ENCODE measurements around the gene PSMB2.

Gene PSMB2

DNA sequence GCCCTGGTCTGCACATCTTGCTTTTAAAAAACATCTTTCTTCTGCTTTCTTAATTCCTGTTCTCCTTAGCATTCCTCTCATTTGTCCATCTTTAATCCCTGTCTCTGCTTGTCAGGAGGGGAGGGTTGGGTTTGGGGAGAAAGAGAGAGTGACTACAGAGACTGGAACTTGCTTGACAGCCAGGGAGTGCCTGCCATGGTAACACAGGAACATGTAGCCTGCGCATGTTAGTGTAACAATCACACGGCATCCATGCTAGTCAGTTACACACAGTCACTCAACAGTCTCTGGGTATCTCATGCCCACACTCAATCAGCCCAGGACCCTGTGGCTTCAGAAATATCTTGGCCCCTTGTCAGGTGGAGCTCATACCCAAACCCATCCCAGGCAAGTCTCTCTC lies 69.0 kb downstream of the PSMB2 start:
- DNase-seq (ENCODE audit: low spot score) = no peak

DNA sequence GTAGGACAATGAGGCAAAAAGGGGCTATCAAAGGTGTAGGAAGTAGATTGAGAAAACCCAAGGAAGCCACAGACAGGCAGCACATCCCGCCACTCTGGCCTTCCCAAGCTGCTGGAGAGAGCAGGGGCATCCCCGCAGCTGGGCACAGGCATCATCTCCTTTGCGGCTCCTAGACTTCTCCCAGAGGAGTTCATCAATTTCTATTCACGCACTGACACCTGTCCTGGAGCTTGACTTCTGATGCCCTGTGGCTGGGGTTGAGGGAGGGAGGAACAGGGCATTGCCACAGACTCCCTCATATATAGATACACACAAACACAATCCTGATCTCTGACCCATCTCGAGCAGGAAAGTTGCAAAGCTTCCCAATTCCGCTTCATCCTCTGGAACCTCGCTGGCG lies 70.1 kb downstream of the PSMB2 start:
- no peak for DNase-seq (ENCODE audit: low spot score)

DNA sequence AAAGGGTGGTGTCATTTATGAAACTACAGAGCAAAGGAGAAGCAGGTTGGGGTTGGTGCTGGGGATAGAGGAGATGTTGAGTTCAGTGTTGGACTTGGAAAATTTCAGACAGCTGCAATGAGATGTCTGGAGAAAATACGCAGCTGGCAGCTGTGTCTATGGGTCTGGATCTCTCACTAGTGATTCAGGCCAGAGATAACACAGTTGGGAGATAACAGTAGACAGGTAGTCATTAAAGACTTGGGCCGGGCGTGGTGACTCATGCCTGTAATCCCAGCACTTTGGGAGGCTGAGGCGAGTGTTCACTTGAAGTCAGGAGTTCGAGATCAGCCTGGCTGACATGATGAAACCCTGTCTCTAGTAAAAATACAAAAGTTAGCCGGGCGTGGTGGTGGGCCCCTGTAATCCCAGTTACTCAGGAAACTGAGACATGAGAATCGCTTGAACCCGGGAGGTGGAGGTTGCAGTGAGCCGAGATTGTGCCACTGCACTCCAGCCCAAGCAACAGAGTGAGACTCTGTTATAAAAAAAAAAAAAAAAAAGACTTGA lies 70.7 kb downstream of the PSMB2 start:
- DNase-seq (ENCODE audit: low spot score) = no peak

DNA sequence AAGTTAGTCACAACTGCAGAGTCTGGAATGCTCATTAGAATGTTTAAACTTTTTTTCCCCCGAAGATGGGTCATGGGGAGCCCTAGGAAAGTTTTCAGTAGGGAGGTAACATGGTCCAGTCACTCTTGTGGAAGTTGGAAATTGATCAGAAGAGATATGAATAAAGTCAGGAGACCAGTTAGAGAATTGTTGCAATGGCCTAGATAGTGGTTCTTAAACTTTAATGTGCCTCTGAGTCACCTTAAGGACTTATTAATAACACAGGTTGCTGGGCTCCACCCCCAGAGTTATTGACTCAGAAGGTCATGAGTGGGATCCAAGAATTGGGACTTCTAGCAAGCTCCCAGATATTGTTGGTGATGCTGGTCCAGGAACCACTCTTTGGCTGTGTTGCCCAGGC lies 71.4 kb downstream of the PSMB2 start:
- no peak for DNase-seq (ENCODE audit: low spot score)

DNA sequence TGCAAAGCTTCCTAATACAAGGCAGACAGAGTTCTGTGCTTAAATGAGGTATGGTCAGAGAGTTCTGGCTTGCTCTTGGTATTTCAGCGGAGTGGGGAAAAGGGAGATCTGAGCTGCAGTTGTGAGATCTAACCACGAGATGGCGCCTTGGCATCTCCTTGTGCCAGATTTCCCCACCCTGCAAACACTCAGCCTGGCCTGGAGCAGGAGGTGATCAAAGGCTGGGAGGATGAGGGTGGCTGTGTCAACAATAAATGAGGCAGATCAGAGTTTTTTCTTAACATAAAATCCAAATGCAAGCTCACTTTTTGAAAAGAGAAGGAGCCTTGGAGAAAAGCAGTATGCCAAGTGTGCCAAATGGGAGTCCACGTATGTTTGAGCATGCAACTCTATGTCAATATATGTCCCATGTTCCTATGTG lies 72.3 kb downstream of the PSMB2 start:
- DNase-seq (ENCODE audit: low spot score) = peak; percentile 85

DNA sequence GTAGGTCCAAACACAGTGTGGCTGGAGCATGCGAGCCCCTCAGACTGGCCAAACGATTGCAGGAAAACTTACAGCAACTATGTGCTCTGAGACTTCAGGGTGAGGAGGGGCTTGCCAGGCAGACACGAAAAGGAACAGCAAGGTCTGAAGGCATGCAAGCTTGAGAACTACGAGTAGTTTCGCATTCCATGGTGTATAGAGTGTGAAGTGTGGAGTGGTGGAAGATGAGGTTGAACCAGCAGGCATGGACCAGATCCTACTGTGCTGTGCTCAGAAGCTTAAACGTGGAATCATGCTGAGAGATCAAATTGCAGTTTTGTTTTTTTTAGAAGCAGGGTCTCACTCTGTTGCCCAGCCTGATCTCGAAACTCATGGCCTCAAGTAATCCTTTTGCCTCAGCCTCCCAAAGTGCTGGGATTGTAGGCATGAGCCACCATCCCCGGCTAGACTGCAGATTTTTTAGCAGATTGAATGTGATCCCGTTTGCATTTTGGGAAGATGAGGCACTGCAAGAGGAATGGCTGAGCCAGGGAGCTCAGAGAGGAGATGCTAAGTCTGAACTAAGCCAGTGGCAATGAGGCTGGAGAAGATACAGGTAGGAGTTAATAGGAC lies 73.3 kb downstream of the PSMB2 start:
- DNase-seq (ENCODE audit: low spot score) = no peak

DNA sequence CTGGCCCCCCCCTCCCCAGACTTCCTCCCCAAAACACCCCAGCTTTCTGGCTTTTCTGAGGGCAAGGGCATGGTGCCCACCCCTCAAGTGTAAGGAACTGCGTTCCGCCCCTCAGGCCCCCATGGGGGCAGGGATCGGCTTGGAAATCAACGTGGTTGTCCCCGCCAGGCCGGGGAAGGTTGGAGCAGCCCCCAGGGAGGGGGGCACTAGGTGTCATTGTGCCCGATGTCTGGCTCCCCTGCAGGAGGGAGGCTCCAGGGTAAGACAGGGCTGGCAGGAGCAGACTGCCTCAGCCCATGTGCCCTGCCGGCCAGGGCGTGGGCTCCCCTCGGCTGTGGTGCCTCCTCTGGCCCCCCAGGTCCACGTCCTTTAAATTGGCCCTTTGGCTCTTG lies 75.6 kb downstream of the PSMB2 start:
- DNase-seq (ENCODE audit: low spot score) = no peak

DNA sequence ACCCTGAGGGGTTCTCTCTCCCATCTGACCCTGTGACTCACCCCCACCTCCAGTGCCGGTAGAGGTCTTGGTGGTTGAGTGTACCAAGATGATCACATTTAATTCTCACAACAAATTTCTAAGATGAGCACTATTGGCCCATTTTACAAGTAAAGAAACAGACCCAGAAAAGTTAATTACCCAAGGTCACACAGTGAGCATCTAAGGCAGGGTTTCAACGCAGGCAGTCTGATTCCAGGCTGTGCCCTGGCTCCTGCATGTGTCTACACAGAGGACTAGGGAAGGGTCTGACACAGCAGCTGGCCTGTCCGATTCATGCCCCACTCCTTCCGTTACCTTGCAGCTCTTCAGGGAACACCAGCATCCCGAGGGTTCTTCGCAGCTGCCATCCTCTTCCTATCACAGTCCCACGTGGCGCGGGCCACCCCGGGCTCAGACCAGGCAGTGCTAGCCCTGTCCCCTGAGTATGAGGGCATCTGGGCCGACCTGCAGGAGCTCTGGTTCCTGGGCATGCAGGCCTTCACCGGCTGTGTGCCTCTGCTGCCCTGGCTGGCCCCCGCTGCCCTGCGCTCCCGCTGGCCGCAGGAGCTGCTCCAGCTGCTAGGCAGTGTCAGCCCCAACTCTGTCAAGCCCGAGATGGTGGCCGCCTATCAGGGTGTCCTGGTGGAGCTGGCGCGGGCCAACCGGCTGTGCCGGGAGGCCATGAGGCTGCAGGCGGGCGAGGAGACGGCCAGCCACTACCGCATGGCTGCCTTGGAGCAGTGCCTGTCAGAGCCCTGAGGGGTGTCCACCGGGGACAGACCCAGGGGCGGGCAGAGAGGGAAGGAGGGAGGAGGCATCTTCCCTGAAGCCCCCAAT lies 76.2 kb downstream of the PSMB2 start:
- DNase-seq (ENCODE audit: low spot score) = no peak

DNA sequence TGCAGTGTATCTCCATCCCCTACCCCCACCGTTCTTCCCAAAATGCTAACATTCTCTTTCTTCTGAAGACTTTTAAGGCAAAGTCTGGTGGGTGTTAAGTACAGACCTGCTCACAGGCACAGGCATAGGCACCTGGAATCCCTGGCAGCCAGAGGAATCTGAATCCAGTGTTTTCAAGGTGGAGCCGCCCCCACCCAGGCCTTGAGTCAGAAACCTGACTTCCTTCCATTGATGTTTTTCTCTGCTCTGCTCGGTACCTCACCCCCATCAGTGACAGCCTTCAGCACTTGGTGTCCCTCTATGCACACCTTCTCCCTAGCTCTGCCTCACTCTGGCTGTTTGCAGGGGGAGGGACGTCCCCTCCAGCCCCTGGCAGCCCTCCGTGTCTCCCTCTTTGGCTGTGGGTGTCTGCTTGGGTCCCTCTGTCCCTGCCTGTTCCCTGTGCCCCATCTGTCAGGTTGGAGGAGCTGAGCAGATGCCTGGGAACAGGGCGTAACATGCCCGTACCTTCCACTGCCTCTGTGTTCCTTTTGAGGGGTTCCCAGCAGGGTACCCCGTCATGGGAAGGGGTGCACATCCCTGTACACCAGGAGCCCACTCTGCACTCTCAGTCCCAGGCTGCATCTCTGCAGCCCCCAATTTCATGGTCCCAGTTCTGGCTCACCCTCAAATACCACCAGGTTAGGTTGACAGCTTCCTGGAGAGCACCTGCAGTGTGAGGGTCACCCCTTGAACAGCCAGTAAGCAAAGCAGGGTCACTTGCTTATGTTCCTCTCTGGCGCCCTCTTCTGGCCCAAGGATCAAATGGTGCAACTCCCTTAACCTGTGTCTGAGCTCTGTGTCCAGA lies 77.1 kb downstream of the PSMB2 start:
- peak; percentile 73 for DNase-seq (ENCODE audit: low spot score)

DNA sequence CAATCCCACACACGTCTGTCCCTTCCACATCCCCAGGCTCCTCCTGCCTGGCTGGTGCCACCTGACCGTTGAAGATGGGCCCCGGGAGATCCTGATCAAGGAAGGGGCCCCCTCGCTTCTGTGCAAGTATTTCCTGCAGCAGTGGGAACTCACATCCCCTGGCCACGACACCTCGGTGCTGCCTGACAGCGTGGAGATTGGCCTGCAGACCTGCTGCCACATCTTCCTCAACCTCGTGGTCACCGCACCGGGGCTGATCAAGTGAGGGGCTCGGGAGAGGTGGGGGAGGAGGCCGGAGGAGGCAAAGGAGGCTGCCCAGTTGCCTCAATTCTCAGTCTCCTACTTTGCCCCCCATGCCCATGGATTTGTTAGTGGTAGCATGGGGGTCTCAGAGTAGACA lies 78.2 kb downstream of the PSMB2 start:
- DNase-seq (ENCODE audit: low spot score) = no peak

DNA sequence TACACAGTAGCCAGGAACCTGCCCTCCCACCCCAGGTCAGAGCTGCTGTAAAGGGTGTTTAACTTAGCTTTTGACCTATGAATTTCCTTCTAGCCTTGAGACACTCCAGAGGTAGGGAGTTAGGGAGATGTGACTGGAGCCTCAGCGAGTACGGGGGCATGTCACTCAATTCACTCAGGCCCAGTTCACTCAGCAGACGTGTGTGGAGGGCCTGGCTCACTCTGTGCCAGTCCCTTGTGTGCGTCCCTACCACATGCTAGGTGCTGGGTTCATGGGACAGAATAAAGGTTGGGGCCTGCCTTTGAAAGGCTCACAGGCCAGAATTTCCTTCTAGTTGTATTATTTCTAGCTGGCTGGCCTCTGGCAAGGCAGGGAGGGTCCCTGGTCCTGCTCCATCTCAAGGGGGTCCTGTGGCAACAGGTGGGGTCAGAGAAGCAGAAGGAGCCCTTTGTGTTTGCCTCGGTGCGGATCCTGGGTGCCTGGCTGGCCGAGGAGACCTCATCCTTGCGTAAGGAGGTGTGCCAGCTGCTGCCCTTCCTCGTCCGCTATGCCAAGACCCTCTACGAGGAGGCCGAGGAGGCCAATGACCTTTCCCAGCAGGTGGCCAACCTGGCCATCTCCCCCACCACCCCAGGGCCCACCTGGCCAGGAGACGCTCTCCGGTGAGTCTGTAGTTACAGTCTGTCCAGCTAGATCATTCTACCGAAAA lies 79.2 kb downstream of the PSMB2 start:
- DNase-seq (ENCODE audit: low spot score) = no peak

DNA sequence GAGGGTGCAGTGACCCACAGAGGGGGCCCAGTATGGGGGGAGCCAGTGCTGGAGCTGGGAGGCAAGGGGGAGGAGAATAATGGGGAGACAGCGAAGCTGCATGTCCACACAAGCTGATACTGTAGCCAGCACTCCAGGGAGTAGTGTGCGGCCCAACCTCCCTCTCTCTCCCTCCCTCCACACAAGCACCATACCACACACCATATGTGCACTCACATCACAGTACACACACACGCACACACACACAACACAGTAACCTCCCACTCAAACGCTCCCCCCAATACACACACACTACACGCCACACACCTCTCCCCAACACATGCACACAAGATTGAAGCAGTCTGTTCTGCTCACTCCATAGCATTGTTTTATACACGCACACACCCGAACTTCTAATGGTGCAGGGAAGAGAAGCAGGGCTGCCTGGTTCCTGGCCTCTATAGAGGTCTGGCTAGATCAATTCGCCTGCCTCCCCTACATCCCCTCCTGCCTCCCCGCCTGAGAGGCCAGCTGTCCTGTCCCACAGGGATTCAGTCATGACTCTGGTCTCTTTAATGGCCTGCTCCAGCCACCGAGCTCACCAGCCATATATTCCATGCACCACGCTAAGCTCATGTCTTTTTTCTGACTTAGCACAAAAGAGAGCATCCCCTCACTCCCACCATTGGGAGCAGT lies 79.9 kb downstream of the PSMB2 start:
- no peak for DNase-seq (ENCODE audit: low spot score)

DNA sequence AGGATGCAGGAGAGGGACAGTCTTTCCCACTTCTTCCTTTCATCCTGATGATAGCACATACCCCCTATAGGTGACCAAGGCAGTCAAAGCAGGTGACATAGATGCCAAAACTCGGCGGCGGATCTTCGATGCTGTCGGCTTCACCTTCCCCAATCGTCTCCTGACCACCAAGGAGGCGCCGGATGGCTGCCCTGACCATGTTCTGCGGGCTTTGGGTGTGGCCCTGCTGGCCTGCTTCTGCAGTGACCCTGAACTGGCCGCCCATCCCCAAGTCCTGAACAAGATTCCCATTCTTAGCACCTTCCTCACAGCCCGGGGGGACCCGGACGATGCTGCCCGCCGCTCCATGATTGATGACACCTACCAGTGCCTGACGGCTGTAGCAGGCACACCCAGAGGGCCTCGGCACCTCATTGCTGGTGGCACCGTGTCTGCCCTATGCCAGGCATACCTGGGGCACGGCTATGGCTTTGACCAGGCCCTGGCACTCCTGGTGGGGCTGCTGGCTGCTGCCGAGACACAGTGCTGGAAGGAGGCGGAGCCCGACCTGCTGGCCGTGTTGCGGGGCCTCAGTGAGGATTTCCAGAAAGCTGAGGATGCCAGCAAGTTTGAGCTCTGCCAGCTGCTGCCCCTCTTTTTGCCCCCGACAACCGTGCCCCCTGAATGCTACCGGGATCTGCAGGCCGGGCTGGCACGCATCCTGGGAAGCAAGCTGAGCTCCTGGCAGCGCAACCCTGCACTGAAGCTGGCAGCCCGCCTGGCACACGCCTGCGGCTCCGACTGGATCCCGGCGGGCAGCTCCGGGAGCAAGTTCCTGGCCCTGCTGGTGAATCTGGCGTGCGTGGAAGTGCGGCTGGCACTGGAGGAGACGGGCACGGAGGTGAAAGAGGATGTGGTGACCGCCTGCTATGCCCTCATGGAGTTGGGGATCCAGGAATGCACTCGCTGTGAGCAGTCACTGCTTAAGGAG lies 80.8 kb downstream of the PSMB2 start:
- no peak for DNase-seq (ENCODE audit: low spot score)

DNA sequence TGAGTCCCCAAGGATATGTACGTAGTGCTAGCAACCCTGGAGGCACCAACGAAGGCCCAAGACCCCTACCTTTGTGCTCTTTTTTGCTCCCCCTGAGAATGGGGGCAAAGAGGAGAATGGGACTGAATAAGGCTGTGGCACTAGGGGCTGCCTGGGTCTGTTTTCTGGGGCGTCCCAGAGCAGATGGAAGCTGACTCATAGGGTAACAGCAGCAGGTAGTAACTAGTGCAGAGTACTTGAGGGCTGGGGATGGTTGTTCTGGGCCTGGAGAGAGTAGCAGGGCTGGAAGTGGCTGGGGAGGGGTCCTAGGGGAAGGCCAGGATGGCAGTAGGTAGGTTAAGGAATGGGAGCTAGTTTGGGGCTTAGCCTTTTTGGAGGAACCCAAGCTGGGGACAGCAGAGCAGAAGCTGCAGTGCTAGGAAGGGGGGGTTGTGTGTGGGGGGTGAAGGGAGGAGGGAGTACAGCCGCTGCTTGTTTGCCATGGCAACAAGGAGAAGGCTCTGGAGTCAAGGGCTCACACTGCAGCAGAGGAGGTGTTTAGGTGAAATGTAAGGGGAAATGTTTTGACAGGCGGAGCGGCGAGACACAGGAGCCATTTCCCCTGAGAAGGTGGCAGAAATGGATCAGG lies 81.9 kb downstream of the PSMB2 start:
- DNase-seq (ENCODE audit: low spot score) = no peak

DNA sequence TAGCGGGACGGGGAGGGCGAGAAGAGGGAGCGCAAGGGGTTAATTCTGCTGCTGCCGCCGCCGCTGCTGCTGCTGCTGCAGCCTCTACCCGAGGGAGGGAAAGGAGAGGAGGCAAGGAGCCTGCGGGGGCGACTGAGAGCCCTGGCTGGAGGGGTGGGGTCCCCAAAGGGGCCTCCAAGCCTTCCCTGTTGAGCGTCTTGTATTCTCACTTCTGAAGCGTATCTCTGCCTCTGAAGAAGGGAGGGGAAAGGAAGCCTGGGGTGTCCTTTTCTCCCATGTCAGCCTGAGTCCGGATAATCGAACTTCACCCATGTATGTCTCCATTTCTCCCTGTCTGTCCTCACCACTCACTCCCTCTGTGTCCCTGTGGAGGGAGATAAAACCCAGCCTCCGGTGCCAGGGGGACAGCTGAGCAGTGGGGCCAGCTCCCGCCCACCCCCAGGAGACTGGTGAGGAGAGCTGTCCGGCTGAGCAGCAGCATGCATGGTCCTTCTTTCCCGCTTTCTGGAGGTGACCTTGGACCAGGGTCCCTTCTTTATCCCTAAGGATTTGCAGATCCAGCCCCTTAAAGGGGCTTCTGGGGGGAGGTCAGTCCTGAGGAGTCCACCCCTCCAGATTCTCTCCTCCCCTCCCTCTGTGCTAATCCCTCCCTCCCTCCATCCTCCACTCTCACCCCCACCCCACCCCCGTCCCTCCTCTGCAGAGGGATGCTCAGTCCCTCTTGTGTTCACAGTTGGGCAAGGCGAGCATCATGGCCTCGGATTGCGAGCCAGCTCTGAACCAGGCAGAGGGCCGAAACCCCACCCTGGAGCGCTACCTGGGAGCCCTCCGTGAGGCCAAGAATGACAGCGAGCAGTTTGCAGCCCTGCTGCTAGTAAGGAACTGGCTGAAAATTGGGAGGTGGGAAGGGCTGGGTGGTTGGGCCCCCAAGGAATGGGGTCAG lies 82.7 kb downstream of the PSMB2 start:
- no peak for DNase-seq (ENCODE audit: low spot score)

DNA sequence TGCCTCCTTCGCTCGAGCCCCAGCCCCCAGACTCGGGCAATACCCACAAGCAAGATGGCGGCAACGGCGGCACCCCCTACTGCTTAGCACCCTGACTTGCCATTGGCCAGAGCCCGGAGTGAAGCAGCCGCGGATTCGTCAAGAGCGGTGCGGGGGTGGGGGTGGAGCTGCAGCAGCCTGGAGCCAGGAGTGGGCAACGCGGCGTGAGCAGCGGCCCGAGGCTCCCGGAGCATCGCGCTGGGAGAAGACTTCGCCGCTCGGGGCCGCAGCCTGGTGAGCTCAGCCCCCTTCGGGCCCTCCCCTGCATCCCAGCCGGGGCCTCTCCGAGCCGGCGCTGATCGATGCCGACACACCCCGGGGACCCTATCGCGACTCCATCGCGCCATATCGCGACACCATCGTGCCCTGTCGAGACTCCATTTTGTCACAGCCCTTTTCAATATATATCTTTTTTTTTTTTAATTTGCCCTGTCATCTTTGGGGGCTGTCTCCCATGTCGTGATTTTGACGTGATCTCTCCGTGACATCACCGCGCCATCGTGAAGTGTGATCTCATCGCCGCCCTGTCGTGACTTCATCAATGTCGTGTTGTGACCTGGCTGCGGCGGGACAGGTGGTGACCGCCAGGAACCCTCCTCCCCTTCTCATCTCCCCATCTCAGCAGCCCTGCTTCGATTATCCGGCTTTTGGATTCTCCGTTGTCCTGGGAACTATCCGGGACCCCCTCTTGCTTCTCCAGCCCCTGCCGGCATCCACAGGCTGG lies 83.5 kb downstream of the PSMB2 start, which contains the start of gene NCDN:
Gene NCDN, plus strand, starts transcription at position 189 of the 763 bp plus-strand sequence. Its CDS starts 392 bp downstream, at position 581.
- DNase-seq (ENCODE audit: low spot score) = peak; percentile 79

DNA sequence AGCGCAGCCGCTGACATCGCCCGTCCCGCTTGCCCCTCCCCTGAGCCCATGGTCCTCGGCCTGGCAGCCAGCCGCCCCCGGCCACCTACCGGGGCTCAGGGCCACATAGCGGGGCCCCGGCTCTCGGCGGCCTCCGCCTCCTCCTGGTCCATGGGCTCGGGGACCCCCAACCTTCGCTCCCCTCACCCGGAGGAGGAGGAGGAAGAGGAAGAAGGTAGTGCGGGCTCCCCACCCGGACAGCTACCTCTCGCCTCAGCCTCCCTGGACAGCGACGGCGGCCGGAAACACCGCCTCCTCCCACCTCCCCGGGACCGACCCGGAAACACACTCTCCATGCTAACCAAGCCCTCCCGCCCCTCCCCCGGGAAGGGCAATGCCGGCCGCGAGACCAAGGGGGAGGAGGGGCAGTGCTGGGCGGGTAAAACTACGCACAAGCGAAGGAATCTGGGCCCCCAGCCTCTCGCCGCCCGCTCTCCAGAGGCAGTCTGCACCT lies 84.2 kb downstream of the PSMB2 start, which contains the start of gene KIAA0319L:
Gene KIAA0319L, minus strand, starts transcription at position 286 of the 493 bp plus-strand sequence. CDS start 2,912 bp downstream, outside the sequence.
- peak; percentile 66 for DNase-seq (ENCODE audit: low spot score)
